HG03108 (cell line): Measurements from ENCODE around the gene MED17.

Source experiments
- ATAC-seq: cut with Tn5 transposase; IDR thresholded peaks from one replicate; pipeline ENCODE4 v1.9.1; 2021; ENCODE audit warnings: moderate library complexity; ENCODE audit not compliant: unreplicated experiment

Gene MED17

DNA sequence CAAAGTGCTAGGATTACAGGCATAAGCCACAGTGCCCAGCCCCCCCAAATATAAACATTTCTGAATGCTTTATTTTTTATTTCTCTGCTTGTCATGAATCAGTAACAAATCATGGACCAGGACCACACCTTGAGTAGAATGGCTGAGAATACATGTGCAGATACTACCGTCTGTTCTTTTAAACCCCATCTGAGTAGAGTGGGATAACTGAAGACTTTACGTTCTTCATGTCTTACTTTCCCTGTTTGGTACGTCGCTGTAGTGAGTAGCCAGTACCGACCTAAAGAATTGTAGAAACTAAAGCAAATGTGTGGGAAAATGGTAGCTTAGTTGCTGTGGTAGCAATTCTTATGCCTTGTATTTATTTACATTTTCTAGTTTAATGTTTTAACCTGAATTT lies 29.9 kb downstream of the MED17 start:
- no peak for ATAC-seq

DNA sequence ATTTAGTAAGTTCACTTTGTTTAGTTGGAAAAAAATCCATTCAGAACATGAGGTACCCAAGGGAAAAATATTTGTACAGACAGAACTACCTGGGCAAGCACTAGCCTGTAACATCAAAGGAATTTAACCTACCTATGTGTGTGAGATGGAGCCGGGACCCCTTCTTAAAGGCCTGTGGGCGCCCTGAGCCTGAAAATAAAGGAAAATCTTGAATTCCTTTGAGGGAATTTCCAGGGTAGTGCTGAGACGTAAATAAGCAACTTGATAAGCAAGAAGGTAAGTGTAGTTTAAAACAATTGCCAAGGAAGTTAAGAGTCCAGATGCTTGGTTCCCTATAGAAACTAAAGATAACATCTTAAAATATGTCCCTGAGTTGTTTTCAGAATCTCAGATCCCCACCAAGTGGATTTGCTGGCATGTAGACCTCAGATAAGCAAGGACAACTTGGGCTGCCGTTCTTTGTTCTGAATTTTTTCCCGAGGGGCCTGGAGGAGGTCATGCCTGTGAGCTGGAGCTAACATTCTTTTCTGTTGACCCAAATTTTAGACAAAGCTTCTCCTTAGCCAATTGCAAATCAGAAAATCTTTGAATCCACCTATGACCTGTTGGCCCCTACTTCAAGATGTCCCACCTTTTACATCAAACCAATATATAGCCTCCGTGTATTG lies 31.0 kb downstream of the MED17 start:
- no peak for ATAC-seq

DNA sequence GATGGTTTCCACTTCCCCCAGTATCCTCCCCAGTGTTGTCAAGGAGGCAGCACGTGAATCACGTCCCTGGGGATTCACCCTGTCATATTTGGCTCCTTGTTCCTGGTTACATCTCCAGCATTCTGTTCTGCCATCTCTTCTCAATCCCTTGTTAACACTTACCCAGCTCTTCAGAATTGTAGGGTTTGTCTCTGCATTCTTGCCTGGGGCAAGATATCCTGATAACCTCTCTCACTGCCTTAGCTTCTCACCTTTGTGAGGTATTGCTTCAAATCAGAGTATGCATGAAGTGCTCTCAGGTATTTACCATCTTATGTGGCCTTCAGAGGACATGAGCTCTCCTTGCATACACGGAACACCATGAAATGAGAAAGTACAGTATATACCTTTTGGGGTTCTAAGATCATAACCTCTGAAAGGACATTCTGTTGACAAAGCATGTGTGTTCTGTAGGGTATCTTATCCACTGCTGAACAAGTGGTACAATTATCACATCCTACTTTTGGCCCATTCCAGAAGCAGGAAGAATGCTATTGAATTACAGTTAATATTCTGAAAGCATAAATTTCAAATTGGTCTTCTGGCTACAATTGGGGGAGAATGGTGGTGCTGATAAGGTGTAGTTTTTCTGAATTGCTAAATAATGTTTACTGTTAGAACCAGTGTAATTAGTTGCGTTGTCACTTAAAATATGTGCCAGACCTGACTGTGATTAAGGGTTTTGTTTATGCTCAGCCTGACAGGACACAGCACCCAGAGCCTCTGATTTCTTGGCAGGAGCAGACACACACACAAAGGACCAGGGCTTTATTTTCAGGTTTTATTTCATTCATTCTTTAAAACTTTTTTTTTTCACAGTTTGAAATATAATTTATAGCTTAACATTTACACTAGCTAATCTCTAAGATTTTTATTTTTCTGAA lies 33.6 kb downstream of the MED17 start:
- ATAC-seq: no peak

DNA sequence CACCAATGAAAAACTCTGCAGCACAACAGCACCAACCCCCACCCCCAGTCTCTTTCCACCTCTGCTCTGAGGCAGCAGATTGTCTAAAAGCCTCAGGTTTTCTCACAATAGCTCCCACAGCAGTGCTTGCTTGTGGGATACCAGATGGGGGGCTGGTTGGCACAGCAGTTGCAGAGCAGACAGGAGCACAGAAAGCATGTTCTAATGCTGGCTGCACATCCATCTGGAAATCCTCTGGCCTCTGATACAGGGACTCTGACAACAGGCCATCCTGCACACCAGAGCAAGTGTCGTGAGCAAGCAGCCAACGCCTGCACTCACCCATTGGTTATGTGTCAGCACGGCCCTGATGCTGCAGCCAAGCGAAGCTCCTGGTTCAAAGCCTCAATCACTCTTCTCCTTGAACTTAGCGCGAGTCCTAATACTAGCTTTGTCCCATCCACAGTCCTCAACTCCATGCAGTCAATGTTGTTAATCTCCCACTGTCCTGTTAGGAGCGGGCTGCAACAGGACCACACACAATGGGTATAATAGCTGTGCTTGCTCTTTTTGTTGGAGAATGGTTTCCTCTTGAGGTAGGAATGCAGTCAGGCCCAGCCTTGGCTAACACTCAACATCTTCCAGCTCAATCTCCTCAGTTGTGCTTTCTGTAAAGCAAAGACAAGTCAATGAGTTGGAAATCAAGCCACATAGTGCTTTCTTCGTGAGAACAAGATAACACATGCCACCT lies 36.0 kb downstream of the MED17 start:
- ATAC-seq: no peak

DNA sequence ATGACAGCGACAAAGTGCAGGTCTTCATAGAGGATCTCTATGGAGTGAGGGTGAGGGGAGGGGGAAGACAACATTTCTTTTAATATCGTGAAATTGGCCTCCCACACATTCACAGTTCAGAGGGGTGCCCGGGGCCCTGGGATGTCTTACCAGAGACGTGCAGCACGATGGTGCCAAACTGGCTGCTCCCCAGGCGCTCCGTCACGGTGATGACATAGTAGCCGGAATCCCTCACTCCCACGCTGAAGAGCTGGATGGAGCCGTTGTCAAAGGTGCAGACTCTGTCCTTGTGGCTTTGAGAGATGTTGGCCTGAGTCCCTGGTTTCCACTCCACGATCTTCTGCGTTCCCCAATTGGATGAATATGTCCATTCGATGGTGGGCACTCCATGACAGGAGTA lies 36.8 kb downstream of the MED17 start:
- ATAC-seq: no peak

DNA sequence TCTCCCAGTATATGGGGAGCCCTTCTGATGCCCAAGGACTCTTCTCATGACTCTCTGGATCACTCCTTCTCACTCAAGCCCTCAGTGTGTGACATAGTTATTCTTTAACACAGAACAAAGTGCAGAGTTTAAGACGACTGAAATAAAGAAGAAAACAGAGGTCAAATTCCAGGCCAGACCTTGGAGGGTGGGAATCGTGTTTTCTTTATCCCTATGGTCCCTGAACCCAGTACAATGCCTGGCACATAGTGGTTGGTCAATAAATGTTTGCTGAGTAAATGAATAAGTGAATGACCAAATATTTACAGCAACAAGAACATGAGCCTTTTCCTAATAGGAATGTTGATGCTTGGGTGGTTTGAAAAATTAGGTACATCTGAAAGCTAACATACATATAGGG lies 37.5 kb downstream of the MED17 start:
- no peak for ATAC-seq

DNA sequence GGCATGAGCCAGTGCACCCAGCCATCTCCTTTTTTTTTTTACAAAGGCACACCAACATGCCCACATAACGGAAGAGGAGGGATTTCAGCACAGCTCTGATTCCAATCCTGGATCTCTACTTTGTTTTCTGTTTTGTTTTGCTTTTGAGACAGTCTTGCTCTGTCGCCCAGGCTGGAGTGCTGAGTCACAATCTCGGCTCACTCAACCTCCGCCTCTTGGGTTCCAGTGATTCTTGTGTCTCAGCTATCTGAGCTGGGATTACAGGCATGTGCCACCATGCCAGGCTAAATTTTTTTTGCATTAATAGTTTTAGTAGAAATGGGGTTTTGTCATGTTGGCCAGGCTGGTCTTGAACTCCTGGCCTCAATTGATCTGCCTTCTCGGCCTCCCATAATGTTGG lies 38.3 kb downstream of the MED17 start:
- ATAC-seq: no peak

DNA sequence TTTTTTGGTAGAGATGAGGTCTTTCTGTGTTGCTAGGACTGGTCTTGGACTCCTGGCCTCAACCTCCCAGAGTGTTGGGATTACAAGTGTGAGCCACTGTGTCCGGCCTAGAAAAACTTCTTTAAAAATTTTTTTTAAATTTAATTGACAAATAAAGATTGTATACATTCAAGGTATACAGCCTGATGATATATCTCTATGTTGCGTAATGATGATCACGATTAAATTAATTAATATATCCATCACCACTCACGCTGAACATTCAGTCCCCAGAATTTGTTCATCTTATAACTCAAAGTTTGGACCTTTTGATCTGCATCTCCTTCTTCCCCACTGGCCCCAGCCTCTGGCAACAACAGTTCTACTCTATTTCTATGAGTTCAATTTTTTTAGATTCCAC lies 39.1 kb downstream of the MED17 start:
- ATAC-seq: no peak

DNA sequence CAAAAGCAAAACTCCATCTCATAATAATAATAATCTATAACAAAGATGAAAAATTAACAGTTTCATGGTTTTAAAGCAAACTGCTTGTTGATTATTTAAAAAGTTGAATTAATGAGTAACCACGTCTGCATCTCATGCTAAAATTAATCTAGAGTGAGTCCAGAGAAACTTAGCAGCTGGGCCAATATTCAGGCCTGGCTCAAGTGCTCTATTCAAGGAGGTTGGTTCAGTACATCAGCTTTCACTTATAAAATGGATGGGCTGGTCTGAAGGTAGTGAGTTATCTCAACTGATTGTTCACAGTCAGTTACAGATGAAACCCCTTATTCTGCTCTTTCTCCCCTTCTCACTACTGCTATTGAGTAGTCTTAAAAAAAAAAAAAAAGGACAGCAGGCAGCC lies 43.3 kb downstream of the MED17 start:
- no peak for ATAC-seq

DNA sequence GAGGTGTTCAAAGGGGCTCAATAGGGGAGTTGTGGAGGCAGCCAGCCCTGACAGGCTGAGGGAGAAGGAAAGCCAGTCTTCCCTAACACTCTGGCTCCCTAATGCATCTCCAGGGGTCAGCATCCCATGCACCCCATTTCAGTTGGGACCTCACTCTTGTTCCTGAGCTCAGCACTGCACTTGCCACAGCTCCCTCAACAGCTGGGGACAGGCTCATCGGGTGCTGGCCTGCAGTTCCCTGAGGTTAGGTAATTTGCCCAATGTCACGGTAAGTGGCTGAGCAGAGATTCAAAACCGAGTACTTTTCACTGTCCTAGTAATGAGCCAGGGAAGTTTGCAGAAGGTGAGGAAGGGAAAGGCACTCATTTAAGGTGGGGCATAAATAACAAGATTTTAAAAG lies 45.5 kb downstream of the MED17 start:
- ATAC-seq: no peak

DNA sequence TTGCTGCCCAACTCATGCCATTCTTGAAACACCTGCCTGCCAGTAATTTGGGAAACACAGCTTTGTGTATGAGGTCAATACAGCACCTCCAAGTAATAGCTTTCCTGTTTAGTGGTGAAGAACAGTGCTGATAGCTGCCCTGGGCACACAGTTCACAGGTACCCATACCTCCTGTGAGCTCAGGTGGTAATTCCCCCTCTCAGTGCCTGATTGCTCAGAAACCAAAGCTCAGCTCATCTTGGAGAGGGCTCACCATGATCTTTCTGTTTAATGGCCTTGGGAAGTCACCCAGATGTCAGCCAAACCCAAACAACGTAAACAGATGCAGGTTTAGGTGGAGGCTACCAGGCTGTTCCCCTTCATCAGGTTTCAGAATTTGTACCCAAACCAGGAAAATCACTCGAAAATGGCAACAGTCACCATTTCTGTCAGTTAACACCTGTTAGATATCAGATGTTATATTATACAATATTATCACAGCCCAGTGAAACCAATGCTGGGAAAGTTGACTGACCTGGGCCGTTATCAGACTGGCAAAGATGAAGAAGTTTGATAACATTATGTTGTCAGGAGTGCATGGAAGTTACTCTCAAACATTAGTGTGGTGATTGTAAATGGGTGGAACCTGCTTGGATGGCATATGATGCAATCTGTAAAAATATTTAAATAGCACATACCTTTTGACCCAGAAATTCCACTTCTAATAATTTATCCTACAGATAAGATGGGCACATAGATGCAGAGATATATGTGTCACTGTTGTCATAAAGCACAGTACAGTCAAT lies 47.5 kb downstream of the MED17 start:
- ATAC-seq: no peak

DNA sequence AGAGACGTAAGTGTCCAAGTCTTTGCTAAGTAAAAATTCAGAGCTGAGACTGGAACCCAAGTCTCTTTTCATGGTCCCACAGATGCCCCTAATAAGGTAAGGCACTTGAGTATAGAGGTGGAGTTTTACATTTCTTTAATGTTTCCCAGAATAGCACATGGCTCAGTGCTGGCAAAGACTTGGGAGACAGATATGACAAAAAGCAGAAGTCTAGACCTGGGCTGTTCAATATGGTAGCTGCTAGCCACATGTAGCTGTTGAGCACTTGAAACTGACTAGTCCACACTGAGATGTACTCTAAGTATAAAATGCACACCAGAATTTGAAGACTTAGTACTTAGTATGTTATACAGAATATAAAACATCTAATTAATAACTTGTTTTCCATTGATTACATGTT lies 48.7 kb downstream of the MED17 start:
- ATAC-seq: no peak

DNA sequence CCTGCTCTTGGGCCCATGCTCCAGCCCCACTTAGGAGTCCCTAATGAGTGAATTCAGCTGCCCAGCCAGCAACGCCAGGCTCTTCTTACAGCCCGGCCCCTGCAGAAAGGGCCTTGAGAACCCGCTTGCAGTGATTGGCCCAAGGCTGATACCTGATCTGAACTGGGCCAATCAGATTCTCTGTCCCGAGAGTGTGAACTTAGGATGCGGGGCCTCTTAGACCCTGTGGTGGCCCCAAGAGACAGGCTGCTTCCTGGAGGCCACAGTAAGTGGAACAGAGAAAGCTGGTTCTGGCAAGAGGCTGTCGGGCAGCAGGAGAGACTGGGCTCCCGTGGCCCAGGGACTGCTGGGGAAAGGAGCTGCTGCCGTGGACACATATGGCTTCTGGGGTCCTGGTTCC lies 54.9 kb downstream of the MED17 start:
- no peak for ATAC-seq

DNA sequence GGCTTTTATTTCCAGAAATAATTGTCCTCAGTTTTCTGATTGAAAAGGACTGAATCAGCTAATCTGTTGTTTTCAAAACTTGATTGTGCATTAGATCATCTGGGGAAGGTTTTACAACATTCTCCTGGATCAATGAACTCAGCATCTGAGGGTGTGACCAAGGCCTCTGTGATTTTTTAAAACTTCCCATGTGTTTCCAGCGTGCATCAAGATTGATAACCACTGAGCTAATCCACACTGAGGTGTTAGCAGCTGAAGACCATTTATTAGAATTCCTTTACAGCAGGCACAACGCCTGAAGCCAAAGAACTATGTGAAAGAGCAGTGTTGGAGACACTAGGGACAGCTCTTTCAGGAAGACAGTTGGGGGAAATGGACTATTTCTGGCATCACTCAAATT lies 56.1 kb downstream of the MED17 start:
- ATAC-seq: no peak

DNA sequence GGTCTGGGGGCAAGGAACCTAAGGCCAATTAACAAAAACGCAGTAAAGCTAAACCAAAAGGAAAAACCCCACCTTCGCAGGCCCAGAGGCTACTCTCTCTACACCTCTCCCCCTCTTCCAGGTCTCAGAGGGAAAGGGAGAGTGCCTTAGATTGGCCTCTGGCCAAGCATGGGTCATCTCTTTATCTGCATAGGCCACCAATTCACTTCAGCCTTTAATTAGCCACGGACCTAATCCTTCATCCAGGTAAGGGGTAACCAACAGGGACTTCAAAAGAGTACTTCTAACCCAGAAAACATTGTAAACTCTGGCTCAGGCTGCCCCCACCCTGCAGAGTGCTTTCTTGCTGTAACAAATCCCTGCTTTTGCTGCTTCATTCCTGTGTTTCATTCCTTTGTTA lies 56.9 kb downstream of the MED17 start:
- ATAC-seq: no peak

DNA sequence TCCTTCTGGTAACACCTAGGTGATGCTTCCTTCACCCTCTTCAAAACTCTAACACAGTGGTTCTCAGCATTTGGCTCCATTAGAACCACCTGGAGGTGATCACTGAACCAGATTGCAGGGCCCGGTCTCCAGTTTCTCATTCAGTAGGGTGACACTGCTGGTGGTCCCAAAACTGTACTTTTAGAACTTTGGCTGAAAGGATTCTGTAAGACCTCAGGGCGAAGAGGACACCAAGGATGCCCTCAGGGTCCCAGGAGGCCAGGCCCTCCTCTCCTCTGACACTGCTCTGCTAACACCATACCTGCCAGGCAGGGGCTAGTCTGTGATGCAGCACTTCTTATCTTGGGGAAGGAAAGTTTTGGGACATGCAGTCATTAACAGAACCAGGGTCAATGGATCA lies 57.4 kb downstream of the MED17 start:
- no peak for ATAC-seq

DNA sequence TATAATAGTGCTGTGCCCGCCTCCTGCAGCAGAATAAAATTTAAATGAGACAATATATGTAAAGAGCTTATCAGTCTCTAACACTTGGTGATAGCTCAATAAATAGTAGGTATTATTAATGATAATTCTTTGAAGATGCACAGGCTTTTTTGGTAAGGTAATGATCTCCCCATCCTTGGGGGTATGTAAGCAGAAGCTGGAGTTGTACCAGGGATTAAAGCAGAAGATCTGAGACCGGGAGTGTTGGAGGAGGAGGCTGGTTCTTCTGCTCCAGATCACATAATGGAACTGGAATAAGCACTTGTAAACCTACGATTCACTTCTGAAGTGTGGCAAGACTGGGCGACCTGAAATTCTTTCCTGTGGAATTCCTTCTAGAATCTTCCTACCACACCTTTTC lies 58.0 kb downstream of the MED17 start:
- ATAC-seq: no peak

DNA sequence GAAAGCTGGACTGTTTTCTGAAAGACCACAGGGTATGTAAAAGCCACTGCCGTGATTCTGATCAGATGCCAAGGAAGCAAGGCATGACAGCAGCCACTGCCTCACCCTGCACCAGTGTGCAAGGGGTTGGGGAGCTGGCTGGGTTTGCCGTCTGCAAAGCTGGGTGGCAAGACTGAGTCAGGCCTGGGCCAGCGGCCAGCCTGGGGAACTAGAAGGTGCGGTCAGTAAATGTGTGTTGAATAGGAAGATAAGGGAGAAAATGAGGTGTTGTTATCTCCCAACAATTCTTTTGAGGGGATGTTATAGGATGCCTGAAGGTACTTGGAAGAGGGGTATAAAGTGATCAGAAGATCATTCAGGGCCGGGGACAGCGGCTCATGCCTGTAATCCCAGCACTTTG lies 58.4 kb downstream of the MED17 start:
- ATAC-seq: no peak

DNA sequence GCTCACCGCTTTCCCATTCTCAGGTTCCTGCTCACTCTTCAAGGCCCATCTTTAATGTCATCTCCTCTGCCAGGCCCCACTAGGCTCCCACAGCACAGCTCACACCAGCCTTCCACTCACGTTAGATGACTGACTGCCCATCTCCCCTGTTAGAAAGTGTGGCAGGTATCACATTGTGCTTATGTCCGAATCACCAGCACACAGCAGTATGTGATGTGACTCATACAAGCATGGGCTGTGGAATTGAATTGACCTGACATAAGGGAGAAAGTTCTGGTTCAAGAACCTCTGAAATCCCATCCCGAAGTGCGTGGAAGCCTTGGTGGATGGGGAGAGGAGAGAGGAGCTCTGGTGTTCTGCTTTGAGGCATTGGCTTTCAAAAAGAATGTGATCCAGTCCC lies 59.8 kb downstream of the MED17 start:
- no peak for ATAC-seq

DNA sequence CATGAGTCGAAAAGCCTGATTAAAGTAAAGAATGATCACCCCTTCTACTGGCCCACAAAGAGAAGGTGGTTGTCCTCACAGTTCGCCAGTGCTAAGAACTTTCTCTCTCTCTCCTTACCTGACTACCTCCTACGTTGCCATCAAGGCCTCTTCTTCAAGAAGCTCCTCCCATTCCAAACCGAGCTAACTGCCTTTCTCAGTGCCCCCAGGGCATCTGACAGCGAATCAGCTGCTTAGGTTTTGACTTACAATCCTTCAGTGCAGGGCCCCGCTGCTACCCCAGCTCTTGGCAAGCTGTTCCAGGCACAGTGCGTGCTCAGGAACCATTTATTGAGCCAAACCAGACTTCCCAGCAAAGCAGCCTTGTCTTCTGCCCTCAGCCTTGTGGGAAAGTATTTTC lies 60.5 kb downstream of the MED17 start:
- no peak for ATAC-seq
